ENCODE results near the gene DUOXA2.
"Not testable (repeated sequence)": the region's sequence is repeated elsewhere in the genome, so short reads cannot be mapped to it uniquely, and the experiment has no call there.

Gene DUOXA2

GRCh38 chr15:45114076-45114750, at the start of gene DUOXA2, which contains the start of gene DUOX2:
TSS of gene DUOXA2 (plus strand) at chr15:45114326. CDS start at chr15:45114606, 280 bp downstream.
TSS of gene DUOX2 (minus strand) at chr15:45114172. CDS start at chr15:45113411, 761 bp downstream.
- no peaks in the 10 kb centered on the region for H3K9me3 ChIP-seq (ENCODE audit: control insufficient read depth in 1 of 2, low read length in 2 of 2)
- H3K27ac ChIP-seq (ENCODE audit: low read length) = no peak within 1 kb of the TSS
- peak within 1 kb of the TSS in 1 of 2 donors; percentile 27 for H3K4me3 ChIP-seq (ENCODE audit: low read depth in 1 of 2, low read length in 2 of 2)
- no peaks in the 10 kb centered on the region for H3K36me3 ChIP-seq (ENCODE audit: control insufficient read depth in 1 of 2, insufficient read depth in 2 of 2, low read length in 2 of 2)
- H3K4me1 ChIP-seq (ENCODE audit: control insufficient read depth in 1 of 2, insufficient read depth in 2 of 2, low read length in 2 of 2) = peaks cover 3 to 48% of the 10 kb centered on the region in 2 donors
- peaks cover 78% of the 10 kb centered on the region for H3K27me3 ChIP-seq (ENCODE audit: low read depth, low read length)

- H3K27me3 ChIP-seq (ENCODE audit: low read depth, low read length) = no peaks in the 10 kb centered on the region
- H3K4me1 ChIP-seq (ENCODE audit: control insufficient read depth in 1 of 2, insufficient read depth in 2 of 2, low read length in 2 of 2) = no peaks in the 10 kb centered on the region
- no peaks in the 10 kb centered on the region for H3K9me3 ChIP-seq (ENCODE audit: control insufficient read depth in 1 of 2, low read length in 2 of 2)
- no peaks in the 10 kb centered on the region for H3K36me3 ChIP-seq (ENCODE audit: control insufficient read depth in 1 of 2, insufficient read depth in 2 of 2, low read length in 2 of 2)
- no peak overlapping the region for H3K4me3 ChIP-seq (ENCODE audit: low read depth in 1 of 2, low read length in 2 of 2)
- no peak overlapping the region for H3K27ac ChIP-seq (ENCODE audit: low read length)
Measured at GRCh38 chr15:45064386-45064785, 49.7 kb upstream of the DUOXA2 start.

GRCh38 chr15:45069942-45070360, 44.2 kb upstream of the DUOXA2 start:
- not testable (repeated sequence) for H3K4me3 ChIP-seq (ENCODE audit: low read depth in 1 of 2, low read length in 2 of 2); H3K27ac ChIP-seq (ENCODE audit: low read length); H3K4me1 ChIP-seq (ENCODE audit: control insufficient read depth in 1 of 2, insufficient read depth in 2 of 2, low read length in 2 of 2); H3K27me3 ChIP-seq (ENCODE audit: low read depth, low read length); H3K9me3 ChIP-seq (ENCODE audit: control insufficient read depth in 1 of 2, low read length in 2 of 2); H3K36me3 ChIP-seq (ENCODE audit: control insufficient read depth in 1 of 2, insufficient read depth in 2 of 2, low read length in 2 of 2)

- not testable (repeated sequence) for H3K27me3 ChIP-seq (ENCODE audit: low read depth, low read length); H3K27ac ChIP-seq (ENCODE audit: low read length); H3K4me3 ChIP-seq (ENCODE audit: low read depth in 1 of 2, low read length in 2 of 2); H3K9me3 ChIP-seq (ENCODE audit: control insufficient read depth in 1 of 2, low read length in 2 of 2); H3K36me3 ChIP-seq (ENCODE audit: control insufficient read depth in 1 of 2, insufficient read depth in 2 of 2, low read length in 2 of 2); H3K4me1 ChIP-seq (ENCODE audit: control insufficient read depth in 1 of 2, insufficient read depth in 2 of 2, low read length in 2 of 2)
Measured at GRCh38 chr15:45073602-45074001, 40.5 kb upstream of the DUOXA2 start.

- H3K27ac ChIP-seq (ENCODE audit: low read length); H3K4me3 ChIP-seq (ENCODE audit: low read depth in 1 of 2, low read length in 2 of 2); H3K36me3 ChIP-seq (ENCODE audit: control insufficient read depth in 1 of 2, insufficient read depth in 2 of 2, low read length in 2 of 2); H3K27me3 ChIP-seq (ENCODE audit: low read depth, low read length); H3K9me3 ChIP-seq (ENCODE audit: control insufficient read depth in 1 of 2, low read length in 2 of 2); H3K4me1 ChIP-seq (ENCODE audit: control insufficient read depth in 1 of 2, insufficient read depth in 2 of 2, low read length in 2 of 2): not testable (repeated sequence)
Measured at GRCh38 chr15:45075440-45076320, 38.4 kb upstream of the DUOXA2 start.

GRCh38 chr15:45077391-45077790, 36.7 kb upstream of the DUOXA2 start:
- H3K27ac ChIP-seq (ENCODE audit: low read length); H3K27me3 ChIP-seq (ENCODE audit: low read depth, low read length); H3K4me3 ChIP-seq (ENCODE audit: low read depth in 1 of 2, low read length in 2 of 2); H3K9me3 ChIP-seq (ENCODE audit: control insufficient read depth in 1 of 2, low read length in 2 of 2); H3K36me3 ChIP-seq (ENCODE audit: control insufficient read depth in 1 of 2, insufficient read depth in 2 of 2, low read length in 2 of 2); H3K4me1 ChIP-seq (ENCODE audit: control insufficient read depth in 1 of 2, insufficient read depth in 2 of 2, low read length in 2 of 2): not testable (repeated sequence)

GRCh38 chr15:45079201-45079600, 34.9 kb upstream of the DUOXA2 start:
- H3K9me3 ChIP-seq (ENCODE audit: control insufficient read depth in 1 of 2, low read length in 2 of 2); H3K27ac ChIP-seq (ENCODE audit: low read length); H3K27me3 ChIP-seq (ENCODE audit: low read depth, low read length); H3K4me3 ChIP-seq (ENCODE audit: low read depth in 1 of 2, low read length in 2 of 2); H3K4me1 ChIP-seq (ENCODE audit: control insufficient read depth in 1 of 2, insufficient read depth in 2 of 2, low read length in 2 of 2); H3K36me3 ChIP-seq (ENCODE audit: control insufficient read depth in 1 of 2, insufficient read depth in 2 of 2, low read length in 2 of 2): not testable (repeated sequence)

GRCh38 chr15:45079628-45080246, 34.4 kb upstream of the DUOXA2 start:
- H3K4me1 ChIP-seq (ENCODE audit: control insufficient read depth in 1 of 2, insufficient read depth in 2 of 2, low read length in 2 of 2); H3K27me3 ChIP-seq (ENCODE audit: low read depth, low read length); H3K4me3 ChIP-seq (ENCODE audit: low read depth in 1 of 2, low read length in 2 of 2); H3K9me3 ChIP-seq (ENCODE audit: control insufficient read depth in 1 of 2, low read length in 2 of 2); H3K36me3 ChIP-seq (ENCODE audit: control insufficient read depth in 1 of 2, insufficient read depth in 2 of 2, low read length in 2 of 2); H3K27ac ChIP-seq (ENCODE audit: low read length): not testable (repeated sequence)

GRCh38 chr15:45080593-45080992, 33.5 kb upstream of the DUOXA2 start:
- H3K4me3 ChIP-seq (ENCODE audit: low read depth in 1 of 2, low read length in 2 of 2); H3K27ac ChIP-seq (ENCODE audit: low read length); H3K27me3 ChIP-seq (ENCODE audit: low read depth, low read length); H3K9me3 ChIP-seq (ENCODE audit: control insufficient read depth in 1 of 2, low read length in 2 of 2); H3K4me1 ChIP-seq (ENCODE audit: control insufficient read depth in 1 of 2, insufficient read depth in 2 of 2, low read length in 2 of 2); H3K36me3 ChIP-seq (ENCODE audit: control insufficient read depth in 1 of 2, insufficient read depth in 2 of 2, low read length in 2 of 2): not testable (repeated sequence)

- not testable (repeated sequence) for H3K4me3 ChIP-seq (ENCODE audit: low read depth in 1 of 2, low read length in 2 of 2); H3K27me3 ChIP-seq (ENCODE audit: low read depth, low read length); H3K36me3 ChIP-seq (ENCODE audit: control insufficient read depth in 1 of 2, insufficient read depth in 2 of 2, low read length in 2 of 2); H3K27ac ChIP-seq (ENCODE audit: low read length); H3K9me3 ChIP-seq (ENCODE audit: control insufficient read depth in 1 of 2, low read length in 2 of 2); H3K4me1 ChIP-seq (ENCODE audit: control insufficient read depth in 1 of 2, insufficient read depth in 2 of 2, low read length in 2 of 2)
Measured at GRCh38 chr15:45082412-45082811, 31.7 kb upstream of the DUOXA2 start.

- Histone ChIP-seq H3K36me3 (ENCODE audit: control insufficient read depth in 1 of 2, insufficient read depth in 2 of 2, low read length in 2 of 2) (no peaks in the 10 kb centered on the region), H3K27ac (ENCODE audit: low read length) (no peak overlapping the region), H3K9me3 (ENCODE audit: control insufficient read depth in 1 of 2, low read length in 2 of 2) (no peaks in the 10 kb centered on the region), H3K4me1 (ENCODE audit: control insufficient read depth in 1 of 2, insufficient read depth in 2 of 2, low read length in 2 of 2) (no peaks in the 10 kb centered on the region), H3K27me3 (ENCODE audit: low read depth, low read length) (no peaks in the 10 kb centered on the region), H3K4me3 (ENCODE audit: low read depth in 1 of 2, low read length in 2 of 2) (no peak overlapping the region)
Measured at GRCh38 chr15:45083223-45083622, 30.9 kb upstream of the DUOXA2 start.

Measured in muscle layer of duodenum (tissue), 2 donors.